HepG2 (cell line): ENCODE data around the gene ENTPD2. TPM values are rescaled to one million over a fixed set of nuclear protein-coding genes. Genes with fewer than 3 reads are reported as not detected.

ENCODE experiments used
- ELF1 ChIP-seq: sonication (generic); formaldehyde crosslinking; IDR thresholded peaks from 2 replicates; pipeline ENCODE4 v1.4.0; 2020; ENCODE audit warnings: missing genetic modification reagents
- FOXA1 ChIP-seq, 2 experiments: fragments of 450-650 bp in 1 of 2; sonication (generic) in 1 of 2; formaldehyde crosslinking in 1 of 2; IDR thresholded peaks; 2 replicates each; pipeline versions ENCODE4 v1.4.0 to v1.6.1; 2016 to 2020; ENCODE audit warnings: missing genetic modification reagents in 1 of 2
- FOXP1 ChIP-seq, 2 experiments: fragments of 450-650 bp in 1 of 2; IDR thresholded peaks; 2 replicates each; pipeline ENCODE4 v1.6.1; 2017 to 2018; ENCODE audit warnings: antibody characterized with exemption in 1 of 2
- GTF2F1 ChIP-seq: fragments of 150-350 bp; IDR thresholded peaks from 2 replicates; pipeline ENCODE4 v1.6.1; 2014; ENCODE audit warnings: low read length
- HDAC1 ChIP-seq: sonication (generic); formaldehyde crosslinking; IDR thresholded peaks from 2 replicates; pipeline ENCODE4 v1.5.1; 2020; ENCODE audit warnings: mild to moderate bottlenecking, missing genetic modification reagents
- HNRNPLL ChIP-seq: fragments of 200-400 bp; formaldehyde crosslinking; IDR thresholded peaks from 2 replicates; pipeline ENCODE4 v1.6.1; 2017; ENCODE audit warnings: mild to moderate bottlenecking, low read depth, low read length; ENCODE audit not compliant: poor library complexity, severe bottlenecking
- MEIS2 ChIP-seq: sonication (generic); formaldehyde crosslinking; IDR thresholded peaks from 2 replicates; pipeline ENCODE4 v1.9.0; 2021; ENCODE audit warnings: mild to moderate bottlenecking, missing genetic modification reagents
- MIXL1 ChIP-seq: IDR thresholded peaks from 2 replicates; pipeline ENCODE4 v1.6.1; 2016
- NPAS2 ChIP-seq: sonication (generic); formaldehyde crosslinking; IDR thresholded peaks from 2 replicates; pipeline ENCODE4 v1.8.0; 2022; ENCODE audit warnings: mild to moderate bottlenecking, missing genetic modification reagents, borderline replicate concordance
- PHB2 ChIP-seq: fragments of 450-650 bp; IDR thresholded peaks from 2 replicates; pipeline ENCODE4 v1.6.1; 2018; ENCODE audit not compliant: partially characterized antibody
- RBM39 ChIP-seq: fragments of 200-400 bp; formaldehyde crosslinking; IDR thresholded peaks from one replicate; pipeline ENCODE4 v1.6.1; 2018; ENCODE audit warnings: antibody characterized with exemption, mild to moderate bottlenecking, low read depth, low read length; ENCODE audit not compliant: poor library complexity, severe bottlenecking
- SMARCC2 ChIP-seq: fragments of 450-650 bp; IDR thresholded peaks from 2 replicates; pipeline ENCODE4 v1.6.1; 2017; ENCODE audit warnings: antibody characterized with exemption, mild to moderate bottlenecking
- TAF1 ChIP-seq: sonication (generic); formaldehyde crosslinking; IDR thresholded peaks from 2 replicates; pipeline ENCODE4 v1.4.0; 2020; ENCODE audit warnings: missing genetic modification reagents
- ZFP41 ChIP-seq: sonication (generic); formaldehyde crosslinking; IDR thresholded peaks from 2 replicates; pipeline ENCODE4 v1.4.0; 2020; ENCODE audit warnings: mild to moderate bottlenecking, missing genetic modification reagents, borderline replicate concordance
- ZNF274 ChIP-seq: sonication (generic); formaldehyde crosslinking; IDR thresholded peaks from 2 replicates; pipeline ENCODE4 v1.5.1; 2020; ENCODE audit warnings: mild to moderate bottlenecking, missing genetic modification reagents
- ZNF501 ChIP-seq: sonication (generic); formaldehyde crosslinking; IDR thresholded peaks from 2 replicates; pipeline ENCODE4 v1.5.1; 2020; ENCODE audit warnings: mild to moderate bottlenecking, moderate library complexity, missing genetic modification reagents
- ZNF629 ChIP-seq: sonication (generic); formaldehyde crosslinking; conservative IDR thresholded peaks from 2 replicates; pipeline ENCODE4 v1.5.0; 2020; ENCODE audit warnings: missing genetic modification reagents
- polyA plus RNA-seq, 8 experiments: library from polyadenylated mRNA; depleted of rRNA in 3 of 8; stranded (reverse) in 7 of 8; unstranded in 1 of 8; fragments of >200 nt; fragmentation: Illumina TruSeq in 4 of 8; extraction: Trizol in 4 of 8; gene quantifications; 2 replicates each; pipeline versions ENCODE4 v1.2.1 to v1.2.3, GENCODE V29; 2011 to 2016; ENCODE audit warnings: low read depth in 4 of 8, missing spikeins in 1 of 8, mixed read lengths in 1 of 8; ENCODE audit not compliant: insufficient read depth in 1 of 8
- total RNA-seq, 5 experiments: library from RNA; depleted of rRNA; stranded (reverse); fragments of >200 nt; fragmentation: Illumina TruSeq; extraction: Trizol; gene quantifications; 2 replicates each; pipeline ENCODE4 v1.2.3, GENCODE V29; 2016; ENCODE audit warnings: low read depth in 1 of 5
- TF ChIP-seq, protein P1 (sequence below): sonication (generic); formaldehyde crosslinking; conservative IDR thresholded peaks from 2 replicates; pipeline ENCODE4 v1.4.0; 2020; ENCODE audit warnings: mild to moderate bottlenecking, missing genetic modification reagents, moderate library complexity
- TF ChIP-seq, protein P2 (sequence below): sonication (generic); formaldehyde crosslinking; IDR thresholded peaks from 2 replicates; pipeline ENCODE4 v1.4.0; 2020; ENCODE audit warnings: missing genetic modification reagents, borderline replicate concordance
- TF ChIP-seq, protein P3 (sequence below): sonication (generic); formaldehyde crosslinking; IDR thresholded peaks from 2 replicates; pipeline ENCODE4 v1.5.0; 2020; ENCODE audit warnings: missing genetic modification reagents, mild to moderate bottlenecking, borderline replicate concordance

Gene ENTPD2
- total and polyA plus RNA-seq, 2 of the 13 experiments (the other 11 are each of a cell fraction or from before 2014, with no cell fraction given), result 0.95 to 3.2 TPM

GRCh38 chr9:137070201-137070905, 16.5 kb upstream of the ENTPD2 start, which contains the start of gene SAPCD2 (continued):
- TF ChIP-seq, protein P1, sequence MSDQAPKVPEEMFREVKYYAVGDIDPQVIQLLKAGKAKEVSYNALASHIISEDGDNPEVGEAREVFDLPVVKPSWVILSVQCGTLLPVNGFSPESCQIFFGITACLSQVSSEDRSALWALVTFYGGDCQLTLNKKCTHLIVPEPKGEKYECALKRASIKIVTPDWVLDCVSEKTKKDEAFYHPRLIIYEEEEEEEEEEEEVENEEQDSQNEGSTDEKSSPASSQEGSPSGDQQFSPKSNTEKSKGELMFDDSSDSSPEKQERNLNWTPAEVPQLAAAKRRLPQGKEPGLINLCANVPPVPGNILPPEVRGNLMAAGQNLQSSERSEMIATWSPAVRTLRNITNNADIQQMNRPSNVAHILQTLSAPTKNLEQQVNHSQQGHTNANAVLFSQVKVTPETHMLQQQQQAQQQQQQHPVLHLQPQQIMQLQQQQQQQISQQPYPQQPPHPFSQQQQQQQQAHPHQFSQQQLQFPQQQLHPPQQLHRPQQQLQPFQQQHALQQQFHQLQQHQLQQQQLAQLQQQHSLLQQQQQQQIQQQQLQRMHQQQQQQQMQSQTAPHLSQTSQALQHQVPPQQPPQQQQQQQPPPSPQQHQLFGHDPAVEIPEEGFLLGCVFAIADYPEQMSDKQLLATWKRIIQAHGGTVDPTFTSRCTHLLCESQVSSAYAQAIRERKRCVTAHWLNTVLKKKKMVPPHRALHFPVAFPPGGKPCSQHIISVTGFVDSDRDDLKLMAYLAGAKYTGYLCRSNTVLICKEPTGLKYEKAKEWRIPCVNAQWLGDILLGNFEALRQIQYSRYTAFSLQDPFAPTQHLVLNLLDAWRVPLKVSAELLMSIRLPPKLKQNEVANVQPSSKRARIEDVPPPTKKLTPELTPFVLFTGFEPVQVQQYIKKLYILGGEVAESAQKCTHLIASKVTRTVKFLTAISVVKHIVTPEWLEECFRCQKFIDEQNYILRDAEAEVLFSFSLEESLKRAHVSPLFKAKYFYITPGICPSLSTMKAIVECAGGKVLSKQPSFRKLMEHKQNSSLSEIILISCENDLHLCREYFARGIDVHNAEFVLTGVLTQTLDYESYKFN (CRISPR knock-in tag), result no peak
- peak; percentile 51; the same call in 1 of the 2 replicates for TF ChIP-seq ZNF274 (CRISPR knock-in tag)
- peak; percentile 19 for TF ChIP-seq RBM39
- TF ChIP-seq PHB2, result no peak
- TF ChIP-seq, protein P2, sequence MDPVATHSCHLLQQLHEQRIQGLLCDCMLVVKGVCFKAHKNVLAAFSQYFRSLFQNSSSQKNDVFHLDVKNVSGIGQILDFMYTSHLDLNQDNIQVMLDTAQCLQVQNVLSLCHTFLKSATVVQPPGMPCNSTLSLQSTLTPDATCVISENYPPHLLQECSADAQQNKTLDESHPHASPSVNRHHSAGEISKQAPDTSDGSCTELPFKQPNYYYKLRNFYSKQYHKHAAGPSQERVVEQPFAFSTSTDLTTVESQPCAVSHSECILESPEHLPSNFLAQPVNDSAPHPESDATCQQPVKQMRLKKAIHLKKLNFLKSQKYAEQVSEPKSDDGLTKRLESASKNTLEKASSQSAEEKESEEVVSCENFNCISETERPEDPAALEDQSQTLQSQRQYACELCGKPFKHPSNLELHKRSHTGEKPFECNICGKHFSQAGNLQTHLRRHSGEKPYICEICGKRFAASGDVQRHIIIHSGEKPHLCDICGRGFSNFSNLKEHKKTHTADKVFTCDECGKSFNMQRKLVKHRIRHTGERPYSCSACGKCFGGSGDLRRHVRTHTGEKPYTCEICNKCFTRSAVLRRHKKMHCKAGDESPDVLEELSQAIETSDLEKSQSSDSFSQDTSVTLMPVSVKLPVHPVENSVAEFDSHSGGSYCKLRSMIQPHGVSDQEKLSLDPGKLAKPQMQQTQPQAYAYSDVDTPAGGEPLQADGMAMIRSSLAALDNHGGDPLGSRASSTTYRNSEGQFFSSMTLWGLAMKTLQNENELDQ (CRISPR knock-in tag), result no peak
- peak; percentile 21; the same call in 1 of the 2 replicates for TF ChIP-seq TAF1
- no peak for TF ChIP-seq MEIS2
- 0 out of 2 replicates have a peak, but pooled peaks have one; percentile 26 for TF ChIP-seq MIXL1
- no peak for TF ChIP-seq FOXA1 (IDR thresholded peaks at IDR 0.05)
- TF ChIP-seq FOXA1 (CRISPR knock-in tag; IDR thresholded peaks at IDR 0.05), result no peak
- no peak; the same call in 1 of the 2 replicates for TF ChIP-seq ZFP41 (CRISPR knock-in tag)
- no peak for TF ChIP-seq GTF2F1
- TF ChIP-seq SMARCC2, result no peak
- TF ChIP-seq HNRNPLL, result peak; percentile 65
- no peak for TF ChIP-seq ELF1 (CRISPR knock-in tag)
- TF ChIP-seq FOXP1 (IDR thresholded peaks at IDR 0.05), result no peak
- TF ChIP-seq FOXP1 (CRISPR knock-in tag; IDR thresholded peaks at IDR 0.05), result no peak
- TF ChIP-seq HDAC1 (CRISPR knock-in tag), result peak; percentile 51; the same call in 1 of the 2 replicates
- peak; percentile 76 for TF ChIP-seq ZNF501
- TF ChIP-seq, protein P3, sequence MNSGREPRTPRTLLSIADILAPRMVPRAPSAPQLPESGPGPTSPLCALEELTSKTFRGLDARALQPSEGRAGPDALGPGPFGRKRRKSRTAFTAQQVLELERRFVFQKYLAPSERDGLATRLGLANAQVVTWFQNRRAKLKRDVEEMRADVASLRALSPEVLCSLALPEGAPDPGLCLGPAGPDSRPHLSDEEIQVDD (CRISPR knock-in tag), result peak; percentile 35; the same call in 1 of the 2 replicates
- no peak for TF ChIP-seq NPAS2 (CRISPR knock-in tag)
- TF ChIP-seq ZNF629 (CRISPR knock-in tag), result no peak
